ENCODE measurements around the gene GLMP.

The GLMP gene

GRCh38 chr1:156242738-156243137 lies 52.7 kb downstream of the GLMP start:
- Histone ChIP-seq H2BK15ac (replicated peaks; ENCODE audit: low read depth) (no peak overlapping the region), H3K27ac (ENCODE audit: low read depth, low read length) (no peak overlapping the region), H3K23ac (ENCODE audit: low read length) (no peak overlapping the region), H3K79me2 (ENCODE audit: control insufficient read depth, insufficient read depth, low read length) (no peaks in the 10 kb centered on the region), H3K36me3 (ENCODE audit: control insufficient read depth, insufficient read depth, low read length) (peaks cover 3% of the 10 kb centered on the region), H3K4ac (ENCODE audit: low read depth, low read length) (no peak overlapping the region), H3K27me3 (ENCODE audit: insufficient read depth, low read length, poor library complexity) (no peaks in the 10 kb centered on the region), H4K8ac (ENCODE audit: low read depth, low read length) (no peak overlapping the region), H3K4me3 (ENCODE audit: low read length) (no peak overlapping the region), H3K79me1 (ENCODE audit: low read length) (no peaks in the 10 kb centered on the region), H3K18ac (ENCODE audit: low read length) (no peak overlapping the region), H3K9ac (ENCODE audit: low read length) (no peak overlapping the region), H3K56ac (ENCODE audit: low read length) (no peak overlapping the region), H3K4me1 (ENCODE audit: control insufficient read depth, low read depth, low read length) (no peaks in the 10 kb centered on the region), H2AK5ac (ENCODE audit: low read length) (no peak overlapping the region), H2BK5ac (ENCODE audit: low read length) (no peak overlapping the region), H4K5ac (ENCODE audit: low read length) (no peak overlapping the region), H3K4me2 (ENCODE audit: low read length) (no peak overlapping the region), H2BK120ac (ENCODE audit: low read depth, low read length) (no peak overlapping the region)
- no peak for DNase-seq
- no CpG with 5 or more reads among the region's 10 CpGs for WGBS (ENCODE audit: extremely low coverage, insufficient coverage, low lambda C conversion rate)
